ENCODE results near the gene CPXM2.

CPXM2 gene

GRCh38 chr10:123916775-123917174 lies 25.2 kb upstream of the CPXM2 start:
- H3K9me3 ChIP-seq (ENCODE audit: control insufficient read depth, low read depth, low read length) = no peaks in the 10 kb centered on the region
- H3K4me1 ChIP-seq (ENCODE audit: control insufficient read depth, low read depth, low read length) = peaks cover 15% of the 10 kb centered on the region
- no peaks in the 10 kb centered on the region for H3K36me3 ChIP-seq (ENCODE audit: control insufficient read depth, low read depth, low read length)
- H3K27ac ChIP-seq (ENCODE audit: low read length) = no peak overlapping the region
- no peak overlapping the region for H3K4me3 ChIP-seq (ENCODE audit: low read length)
- H3K27me3 ChIP-seq (ENCODE audit: control insufficient read depth, insufficient read depth, low read length) = no peaks in the 10 kb centered on the region
- H3K9ac ChIP-seq (ENCODE audit: low read length) = no peak overlapping the region

- Histone ChIP-seq H3K4me1 (ENCODE audit: control insufficient read depth, low read depth, low read length) (peaks cover 15% of the 10 kb centered on the region), H3K9ac (ENCODE audit: low read length) (no peak overlapping the region), H3K27ac (ENCODE audit: low read length) (no peak overlapping the region), H3K27me3 (ENCODE audit: control insufficient read depth, insufficient read depth, low read length) (no peaks in the 10 kb centered on the region), H3K9me3 (ENCODE audit: control insufficient read depth, low read depth, low read length) (no peaks in the 10 kb centered on the region), H3K4me3 (ENCODE audit: low read length) (no peak overlapping the region), H3K36me3 (ENCODE audit: control insufficient read depth, low read depth, low read length) (no peaks in the 10 kb centered on the region)
These were observed 22.2 kb upstream of the CPXM2 start for GRCh38 chr10:123913688-123914268.

GRCh38 chr10:123912871-123913270 lies 21.3 kb upstream of the CPXM2 start:
- Histone ChIP-seq H3K36me3 (ENCODE audit: control insufficient read depth, low read depth, low read length) (no peaks in the 10 kb centered on the region), H3K9me3 (ENCODE audit: control insufficient read depth, low read depth, low read length) (no peaks in the 10 kb centered on the region), H3K4me3 (ENCODE audit: low read length) (no peak overlapping the region), H3K9ac (ENCODE audit: low read length) (no peak overlapping the region), H3K4me1 (ENCODE audit: control insufficient read depth, low read depth, low read length) (peaks cover 15% of the 10 kb centered on the region), H3K27me3 (ENCODE audit: control insufficient read depth, insufficient read depth, low read length) (no peaks in the 10 kb centered on the region), H3K27ac (ENCODE audit: low read length) (no peak overlapping the region)

- Histone ChIP-seq H3K4me1 (ENCODE audit: control insufficient read depth, low read depth, low read length) (peaks cover 15% of the 10 kb centered on the region), H3K9me3 (ENCODE audit: control insufficient read depth, low read depth, low read length) (no peaks in the 10 kb centered on the region), H3K27ac (ENCODE audit: low read length) (no peak overlapping the region), H3K9ac (ENCODE audit: low read length) (no peak overlapping the region), H3K4me3 (ENCODE audit: low read length) (no peak overlapping the region), H3K36me3 (ENCODE audit: control insufficient read depth, low read depth, low read length) (no peaks in the 10 kb centered on the region), H3K27me3 (ENCODE audit: control insufficient read depth, insufficient read depth, low read length) (no peaks in the 10 kb centered on the region)
These were observed 20.9 kb upstream of the CPXM2 start for GRCh38 chr10:123912466-123912865.

- H3K27me3 ChIP-seq (ENCODE audit: control insufficient read depth, insufficient read depth, low read length) = no peaks in the 10 kb centered on the region
- no peak overlapping the region for H3K4me3 ChIP-seq (ENCODE audit: low read length)
- no peak overlapping the region for H3K9ac ChIP-seq (ENCODE audit: low read length)
These were observed 20.3 kb upstream of the CPXM2 start for GRCh38 chr10:123911866-123912265.

GRCh38 chr10:123909866-123910265 lies 18.3 kb upstream of the CPXM2 start:
- H3K27me3 ChIP-seq (ENCODE audit: control insufficient read depth, insufficient read depth, low read length) = no peaks in the 10 kb centered on the region
- no peaks in the 10 kb centered on the region for H3K36me3 ChIP-seq (ENCODE audit: control insufficient read depth, low read depth, low read length)
- H3K9ac ChIP-seq (ENCODE audit: low read length) = no peak overlapping the region
- H3K27ac ChIP-seq (ENCODE audit: low read length) = no peak overlapping the region
- H3K4me1 ChIP-seq (ENCODE audit: control insufficient read depth, low read depth, low read length) = peaks cover 19% of the 10 kb centered on the region
- no peaks in the 10 kb centered on the region for H3K9me3 ChIP-seq (ENCODE audit: control insufficient read depth, low read depth, low read length)
- no peak overlapping the region for H3K4me3 ChIP-seq (ENCODE audit: low read length)

More at GRCh38 chr10:123911866-123912265, 20.3 kb upstream of the CPXM2 start:
- no peaks in the 10 kb centered on the region for H3K36me3 ChIP-seq (ENCODE audit: control insufficient read depth, low read depth, low read length)
- H3K9me3 ChIP-seq (ENCODE audit: control insufficient read depth, low read depth, low read length) = no peaks in the 10 kb centered on the region
- peaks cover 15% of the 10 kb centered on the region for H3K4me1 ChIP-seq (ENCODE audit: control insufficient read depth, low read depth, low read length)
- no peak overlapping the region for H3K27ac ChIP-seq (ENCODE audit: low read length)

GRCh38 chr10:123909426-123909825 lies 17.8 kb upstream of the CPXM2 start:
- Histone ChIP-seq H3K9ac (ENCODE audit: low read length) (no peak overlapping the region), H3K4me3 (ENCODE audit: low read length) (no peak overlapping the region), H3K27me3 (ENCODE audit: control insufficient read depth, insufficient read depth, low read length) (no peaks in the 10 kb centered on the region), H3K36me3 (ENCODE audit: control insufficient read depth, low read depth, low read length) (no peaks in the 10 kb centered on the region), H3K9me3 (ENCODE audit: control insufficient read depth, low read depth, low read length) (no peaks in the 10 kb centered on the region), H3K27ac (ENCODE audit: low read length) (no peak overlapping the region), H3K4me1 (ENCODE audit: control insufficient read depth, low read depth, low read length) (peaks cover 19% of the 10 kb centered on the region)

- peaks cover 12% of the 10 kb centered on the region for H3K4me1 ChIP-seq (ENCODE audit: control insufficient read depth, low read depth, low read length)
- H3K27me3 ChIP-seq (ENCODE audit: control insufficient read depth, insufficient read depth, low read length) = no peaks in the 10 kb centered on the region
- no peaks in the 10 kb centered on the region for H3K36me3 ChIP-seq (ENCODE audit: control insufficient read depth, low read depth, low read length)
- H3K9me3 ChIP-seq (ENCODE audit: control insufficient read depth, low read depth, low read length) = no peaks in the 10 kb centered on the region
- H3K9ac ChIP-seq (ENCODE audit: low read length) = no peak overlapping the region
- no peak overlapping the region for H3K27ac ChIP-seq (ENCODE audit: low read length)
- H3K4me3 ChIP-seq (ENCODE audit: low read length) = no peak overlapping the region
These were observed 16.8 kb upstream of the CPXM2 start for GRCh38 chr10:123908379-123908778.

GRCh38 chr10:123906884-123907652 lies 15.5 kb upstream of the CPXM2 start:
- Histone ChIP-seq H3K27ac (ENCODE audit: low read length) (no peak overlapping the region), H3K9me3 (ENCODE audit: control insufficient read depth, low read depth, low read length) (no peaks in the 10 kb centered on the region), H3K9ac (ENCODE audit: low read length) (no peak overlapping the region), H3K36me3 (ENCODE audit: control insufficient read depth, low read depth, low read length) (no peaks in the 10 kb centered on the region), H3K4me3 (ENCODE audit: low read length) (no peak overlapping the region), H3K4me1 (ENCODE audit: control insufficient read depth, low read depth, low read length) (peaks cover 4% of the 10 kb centered on the region), H3K27me3 (ENCODE audit: control insufficient read depth, insufficient read depth, low read length) (no peaks in the 10 kb centered on the region)

GRCh38 chr10:123906296-123906695 lies 14.7 kb upstream of the CPXM2 start:
- H3K9ac ChIP-seq (ENCODE audit: low read length) = no peak overlapping the region
- no peaks in the 10 kb centered on the region for H3K36me3 ChIP-seq (ENCODE audit: control insufficient read depth, low read depth, low read length)
- no peaks in the 10 kb centered on the region for H3K27me3 ChIP-seq (ENCODE audit: control insufficient read depth, insufficient read depth, low read length)
- H3K9me3 ChIP-seq (ENCODE audit: control insufficient read depth, low read depth, low read length) = no peaks in the 10 kb centered on the region
- H3K27ac ChIP-seq (ENCODE audit: low read length) = no peak overlapping the region
- H3K4me1 ChIP-seq (ENCODE audit: control insufficient read depth, low read depth, low read length) = peaks cover 4% of the 10 kb centered on the region
- H3K4me3 ChIP-seq (ENCODE audit: low read length) = no peak overlapping the region

GRCh38 chr10:123904834-123905409 lies 13.3 kb upstream of the CPXM2 start:
- Histone ChIP-seq H3K27me3 (ENCODE audit: control insufficient read depth, insufficient read depth, low read length) (no peaks in the 10 kb centered on the region), H3K9ac (ENCODE audit: low read length) (no peak overlapping the region), H3K36me3 (ENCODE audit: control insufficient read depth, low read depth, low read length) (no peaks in the 10 kb centered on the region), H3K4me3 (ENCODE audit: low read length) (no peak overlapping the region), H3K27ac (ENCODE audit: low read length) (no peak overlapping the region), H3K4me1 (ENCODE audit: control insufficient read depth, low read depth, low read length) (peaks cover 4% of the 10 kb centered on the region), H3K9me3 (ENCODE audit: control insufficient read depth, low read depth, low read length) (no peaks in the 10 kb centered on the region)

GRCh38 chr10:123903621-123904020 lies 12.0 kb upstream of the CPXM2 start:
- Histone ChIP-seq H3K27me3 (ENCODE audit: control insufficient read depth, insufficient read depth, low read length) (no peaks in the 10 kb centered on the region), H3K9me3 (ENCODE audit: control insufficient read depth, low read depth, low read length) (no peaks in the 10 kb centered on the region), H3K4me1 (ENCODE audit: control insufficient read depth, low read depth, low read length) (peaks cover 4% of the 10 kb centered on the region), H3K36me3 (ENCODE audit: control insufficient read depth, low read depth, low read length) (no peaks in the 10 kb centered on the region), H3K9ac (ENCODE audit: low read length) (no peak overlapping the region), H3K27ac (ENCODE audit: low read length) (no peak overlapping the region), H3K4me3 (ENCODE audit: low read length) (no peak overlapping the region)
